K562 (cell line): ENCODE results near the gene ANKRD11.

Experiments
- HIVEP1 ChIP-seq: fragments of 250-450 bp; sonication (Bioruptor Pico); IDR thresholded peaks from 2 replicates; pipeline ENCODE4 v1.4.0; 2020; ENCODE audit warnings: mild to moderate bottlenecking
- ILK ChIP-seq: fragments of 450-650 bp; IDR thresholded peaks from 2 replicates; pipeline ENCODE4 v1.6.1; 2016; ENCODE audit warnings: missing genetic modification characterization, low read depth, mild to moderate bottlenecking, missing compliant biosample characterization, moderate library complexity, borderline replicate concordance

DNA sequence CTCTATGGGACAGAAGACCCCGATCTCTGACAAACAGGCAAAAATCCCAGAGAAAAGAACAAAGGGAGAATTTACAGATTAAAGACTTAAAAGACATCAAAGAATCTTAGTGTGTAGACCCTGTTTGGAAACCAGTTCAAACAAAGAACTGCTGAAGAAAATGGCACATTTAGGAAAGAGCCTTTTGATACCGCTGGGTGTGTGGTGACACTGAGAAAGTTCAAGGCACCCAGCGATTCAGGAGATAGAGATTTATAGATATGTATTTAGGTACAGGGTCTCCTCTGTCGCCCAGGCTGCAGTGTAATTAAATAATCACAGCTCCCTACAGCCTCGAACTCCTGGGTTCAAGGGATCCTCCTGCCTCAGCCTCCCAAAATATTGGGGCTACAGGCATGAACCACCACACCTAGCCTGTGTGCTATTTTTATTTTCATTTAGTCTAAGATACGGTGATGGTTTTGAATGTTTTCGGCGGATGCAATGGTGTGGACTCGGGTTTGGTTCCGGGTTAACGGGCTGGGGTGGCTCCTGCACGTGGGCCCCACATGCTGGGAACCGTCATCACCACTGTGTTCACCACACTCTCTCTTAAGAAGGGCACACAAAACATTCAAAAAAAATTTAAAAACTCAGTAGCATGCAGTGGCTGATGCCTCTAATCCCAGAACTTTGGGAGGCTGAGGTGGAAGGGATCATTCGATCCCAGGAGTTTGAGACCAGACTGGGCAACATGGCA lies 158.8 kb downstream of the ANKRD11 start:
- TF ChIP-seq ILK (tag) (no peak), HIVEP1 (CRISPR knock-in tag) (no peak)
